ENCODE data around the gene RHEBL1. TPM values are rescaled to one million over a fixed set of nuclear protein-coding genes. Genes with fewer than 3 reads are reported as not detected.

RHEBL1 gene
- total RNA-seq, 2 experiments from 2014 or later: 5.1 to 6.0 TPM

GRCh38 chr12:49032276-49032675 lies 37.5 kb downstream of the RHEBL1 start:
- H3K27me3 ChIP-seq (ENCODE audit: control insufficient read depth in 1 of 2, insufficient read depth in 2 of 2, low read length in 2 of 2): no peaks in the 10 kb centered on the region
- H3K27ac Mint-ChIP-seq: no peak overlapping the region
- H3K36me3 ChIP-seq (ENCODE audit: insufficient read depth, low read length): peaks cover 81% of the 10 kb centered on the region
- no peak overlapping the region for H3K4me3 Mint-ChIP-seq
- no peaks in the 10 kb centered on the region for H3K4me1 ChIP-seq (ENCODE audit: insufficient read depth, low read length)
- H3K27ac ChIP-seq (ENCODE audit: low read depth in 1 of 2, low read length in 2 of 2): no peak overlapping the region
- DNase-seq (peak in 1 of 14 experiments; percentile 23), ATAC-seq (ENCODE audit: poor library complexity) (no peak)
- CTCF ChIA-PET: interaction anchor here (2.8 kb wide), 1 partner anchor 11 kb away, joined by 9 read pairs; no protein-coding TSS in a partner anchor
- no peaks in the 10 kb centered on the region for H3K9me3 ChIP-seq (ENCODE audit: control insufficient read depth in 1 of 2, insufficient read depth in 1 of 2, low read length in 2 of 2)
- H3K36me3 Mint-ChIP-seq (ENCODE audit: low read depth): peaks cover 75% of the 10 kb centered on the region
- no peaks in the 10 kb centered on the region for H3K4me1 Mint-ChIP-seq (ENCODE audit: low read depth)
- no peaks in the 10 kb centered on the region for H3K27me3 Mint-ChIP-seq
- intact Hi-C loops (cut with DNase I, micrococcal nuclease): no loop called here
- H3K9me3 Mint-ChIP-seq: no peaks in the 10 kb centered on the region
- POLR2A ChIA-PET: no interaction called here
- TF ChIP-seq CTCF (IDR thresholded peaks at IDR 0.05): no peak
- H3K4me3 ChIP-seq (ENCODE audit: low read length): no peak overlapping the region

DNA sequence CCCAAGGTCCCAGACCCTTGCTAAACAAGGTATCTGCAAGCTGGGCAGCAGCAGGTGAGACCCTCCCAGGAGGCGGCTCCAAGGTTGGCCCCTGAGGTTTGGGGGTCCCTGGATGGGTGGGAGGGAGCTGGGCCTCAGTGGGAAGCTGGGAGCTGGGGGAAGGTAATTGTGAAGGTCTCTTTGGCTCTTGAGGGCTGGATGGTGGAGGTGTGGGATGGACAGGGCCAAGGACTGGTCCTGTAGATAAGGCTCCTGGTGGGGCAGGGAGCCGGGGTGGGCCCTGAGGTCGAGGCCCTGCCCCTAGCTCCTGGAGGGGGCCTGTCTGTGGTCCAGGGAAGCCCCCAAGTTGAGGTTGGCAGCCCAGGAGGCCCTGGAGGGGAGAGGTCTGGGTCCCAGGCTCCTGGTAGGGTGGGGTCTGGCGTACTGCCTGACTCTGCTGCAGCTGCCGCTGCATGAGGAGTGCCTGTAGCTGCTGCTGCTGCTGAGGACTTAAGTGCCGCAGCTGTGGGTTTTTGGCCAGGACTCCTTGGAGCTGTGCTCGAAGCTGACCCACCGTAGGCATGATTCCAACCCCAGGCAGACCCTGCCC lies 38.1 kb downstream of the RHEBL1 start:
- Histone ChIP-seq H3K27me3 (ENCODE audit: control insufficient read depth in 1 of 2, insufficient read depth in 2 of 2, low read length in 2 of 2) (no peaks in the 10 kb centered on the region), H3K36me3 (ENCODE audit: insufficient read depth, low read length) (peaks cover 79% of the 10 kb centered on the region), H3K4me1 (ENCODE audit: insufficient read depth, low read length) (no peaks in the 10 kb centered on the region), H3K27ac (ENCODE audit: low read depth in 1 of 2, low read length in 2 of 2) (no peak overlapping the region), H3K4me3 (ENCODE audit: low read length) (no peak overlapping the region), H3K9me3 (ENCODE audit: control insufficient read depth in 1 of 2, insufficient read depth in 1 of 2, low read length in 2 of 2) (no peaks in the 10 kb centered on the region)
- CTCF ChIA-PET: interaction anchor here (2.8 kb wide), 1 partner anchor 12 kb away, joined by 9 read pairs; no protein-coding TSS in a partner anchor
- ATAC-seq (ENCODE audit: poor library complexity) (no peak), DNase-seq (peak in 2 of 14 experiments; percentile 14 to 20)
- POLR2A ChIA-PET: interaction anchor here (0.7 kb wide), 1 partner anchor 128 kb away, joined by 3 read pairs; a partner anchor contains a TSS
- no peak for TF ChIP-seq CTCF (IDR thresholded peaks at IDR 0.05)
- H3K9me3 Mint-ChIP-seq: no peaks in the 10 kb centered on the region
- no peaks in the 10 kb centered on the region for H3K27me3 Mint-ChIP-seq
- no peaks in the 10 kb centered on the region for H3K4me1 Mint-ChIP-seq (ENCODE audit: low read depth)
- peaks cover 75% of the 10 kb centered on the region for H3K36me3 Mint-ChIP-seq (ENCODE audit: low read depth)
- H3K27ac Mint-ChIP-seq: no peak overlapping the region
- H3K4me3 Mint-ChIP-seq: no peak overlapping the region
- intact Hi-C loops (cut with DNase I, micrococcal nuclease): no loop called here

- Histone ChIP-seq H3K4me3 (ENCODE audit: low read length) (no peak overlapping the region), H3K4me1 (ENCODE audit: insufficient read depth, low read length) (no peaks in the 10 kb centered on the region), H3K27me3 (ENCODE audit: control insufficient read depth in 1 of 2, insufficient read depth in 2 of 2, low read length in 2 of 2) (no peaks in the 10 kb centered on the region), H3K27ac (ENCODE audit: low read depth in 1 of 2, low read length in 2 of 2) (no peak overlapping the region), H3K9me3 (ENCODE audit: control insufficient read depth in 1 of 2, insufficient read depth in 1 of 2, low read length in 2 of 2) (no peaks in the 10 kb centered on the region), H3K36me3 (ENCODE audit: insufficient read depth, low read length) (peaks cover 86% of the 10 kb centered on the region)
- Mint-ChIP-seq H3K4me3 (no peak overlapping the region), H3K36me3 (ENCODE audit: low read depth) (peaks cover 76% of the 10 kb centered on the region), H3K27ac (no peak overlapping the region), H3K27me3 (no peaks in the 10 kb centered on the region), H3K9me3 (no peaks in the 10 kb centered on the region), H3K4me1 (ENCODE audit: low read depth) (no peaks in the 10 kb centered on the region)
- no peak for ATAC-seq (ENCODE audit: poor library complexity)
- DNase-seq: peak in 1 of 14 experiments; percentile 30
- no peak for TF ChIP-seq CTCF (IDR thresholded peaks at IDR 0.05)
- ChIA-PET CTCF (interaction anchor here (1.1 to 2.8 kb wide), 2 partner anchors 13 to 61 kb away, joined by 3 to 9 read pairs; no protein-coding TSS in a partner anchor), POLR2A (interaction anchor here (0.6 to 0.7 kb wide), 2 partner anchors 127 to 1211 kb away, joined by 3 read pairs; a partner anchor contains a TSS)
- intact Hi-C loops (cut with DNase I, micrococcal nuclease): no loop called here
Measured at GRCh38 chr12:49030714-49031572, 38.8 kb downstream of the RHEBL1 start.
